Fibroblast of the aortic adventitia (primary cell): ENCODE results near the gene SLCO3A1. TPM values are rescaled to one million over a fixed set of nuclear protein-coding genes. Genes with fewer than 3 reads are reported as not detected.
A peak's percentile ranks its signal among the peaks of the same experiment; 100 is the strongest.

Source experiments
- DNase-seq: peaks from one replicate; pipeline ENCODE4 v3.0.0-alpha.2; 2010; ENCODE audit warnings: low read depth
- H3K4me3 ChIP-seq: 2 replicates; pipeline ENCODE4 v1.5.1; 2011; ENCODE audit warnings: low read depth, mild to moderate bottlenecking, control low read depth, low read length, moderate library complexity
- CTCF ChIP-seq: IDR thresholded peaks from 2 replicates; pipeline ENCODE4 v1.5.1; 2011; ENCODE audit warnings: mild to moderate bottlenecking, low read length, control low read depth, inconsistent platforms; ENCODE audit not compliant: insufficient read depth
- total RNA-seq: library from RNA; depleted of rRNA; stranded (reverse); fragments of >200 nt; gene quantifications from 2 replicates; pipeline ENCODE4 v1.2.3, GENCODE V29; 2012; ENCODE audit warnings: low replicate concordance

SLCO3A1 gene
- total RNA-seq, 1 donor = 8.9 TPM

DNA sequence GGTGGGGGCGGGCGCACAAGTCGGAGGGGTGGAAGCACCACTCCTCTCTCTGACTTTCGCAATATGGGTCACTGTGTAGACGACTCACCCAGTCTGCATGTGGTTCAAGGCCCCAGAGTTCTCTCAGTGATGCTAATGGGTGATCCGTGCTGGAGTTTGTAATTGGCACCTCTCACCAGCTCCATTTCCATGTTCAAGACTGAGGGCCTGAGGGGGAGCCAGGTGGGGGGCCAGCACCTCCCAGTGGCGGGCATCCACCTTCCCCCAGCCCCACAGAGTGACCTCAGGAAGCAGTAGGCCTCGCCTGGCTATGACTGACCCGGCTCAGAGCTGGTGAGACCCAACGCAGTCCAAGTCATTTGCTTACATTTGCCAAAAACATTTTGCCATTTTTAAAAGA lies 310.1 kb downstream of the SLCO3A1 start:
- no peak overlapping the region for H3K4me3 ChIP-seq
- TF ChIP-seq CTCF = no peak
- DNase-seq = no peak

- no peak overlapping the region for H3K4me3 ChIP-seq
- TF ChIP-seq CTCF = no peak
- DNase-seq = peak; percentile 2
These were observed 311.0 kb downstream of the SLCO3A1 start for GRCh38 chr15:92164327-92165000.

DNA sequence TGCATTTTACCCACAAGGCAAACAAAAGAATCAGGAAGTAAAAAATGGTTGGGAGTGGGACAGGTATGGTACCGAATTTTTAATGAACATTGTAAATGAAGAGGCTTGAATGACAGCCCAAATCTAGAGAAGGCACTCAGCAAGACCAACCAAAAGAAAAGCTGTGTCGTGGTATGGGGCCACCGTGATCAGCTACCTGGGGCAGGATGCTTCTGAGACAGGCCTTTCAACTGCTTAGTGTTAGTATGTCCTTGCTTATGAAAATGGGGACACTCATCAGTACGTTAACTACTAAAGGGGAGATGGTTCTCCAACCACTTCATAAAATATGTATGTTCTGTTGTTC lies 311.5 kb downstream of the SLCO3A1 start:
- H3K4me3 ChIP-seq = no peak overlapping the region
- no peak for DNase-seq
- TF ChIP-seq CTCF = no peak

DNA sequence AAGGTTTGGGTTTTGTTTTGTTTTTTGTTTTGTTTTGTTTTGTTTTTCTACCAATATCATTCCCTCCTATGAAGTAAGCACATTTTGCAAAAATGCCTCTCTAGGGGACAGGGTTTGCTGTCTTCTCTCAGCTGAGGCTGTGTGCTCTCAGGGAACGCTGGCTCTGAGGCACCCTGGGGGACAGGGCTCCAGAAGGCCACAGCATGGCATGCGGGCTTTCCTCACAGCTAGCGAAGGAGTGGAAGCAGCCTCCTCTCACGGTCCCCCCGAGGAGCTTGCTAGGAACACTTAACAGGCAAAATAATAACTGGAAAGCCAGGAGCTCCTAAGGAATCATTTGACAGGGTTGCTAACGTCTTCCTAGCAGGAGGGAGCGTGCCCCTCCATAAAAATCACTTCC lies 312.5 kb downstream of the SLCO3A1 start:
- H3K4me3 ChIP-seq = no peak overlapping the region
- DNase-seq = no peak
- no peak for TF ChIP-seq CTCF

GRCh38 chr15:92166751-92167405 lies 313.4 kb downstream of the SLCO3A1 start:
- no peak overlapping the region for H3K4me3 ChIP-seq
- no peak for DNase-seq
- TF ChIP-seq CTCF = no peak

DNA sequence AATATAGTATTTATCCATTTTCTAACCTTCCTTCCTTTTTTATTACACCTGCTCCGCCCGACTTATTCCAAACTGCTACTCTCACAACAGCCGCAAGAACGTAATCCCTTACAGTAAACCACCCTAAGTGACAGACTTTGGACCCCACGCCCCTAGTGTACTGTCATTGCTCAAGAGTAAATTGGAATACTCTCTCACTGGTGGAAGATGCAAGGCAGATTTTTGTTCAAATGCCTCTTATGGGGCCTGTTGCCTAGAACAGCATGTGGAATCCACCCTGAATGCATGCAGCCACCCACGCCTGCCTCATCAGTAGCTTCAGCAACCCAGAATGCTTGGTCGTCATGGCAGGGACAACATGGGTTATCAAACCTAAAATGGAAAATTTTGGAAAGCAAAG lies 313.9 kb downstream of the SLCO3A1 start:
- H3K4me3 ChIP-seq = no peak overlapping the region
- TF ChIP-seq CTCF = no peak
- DNase-seq = no peak

DNA sequence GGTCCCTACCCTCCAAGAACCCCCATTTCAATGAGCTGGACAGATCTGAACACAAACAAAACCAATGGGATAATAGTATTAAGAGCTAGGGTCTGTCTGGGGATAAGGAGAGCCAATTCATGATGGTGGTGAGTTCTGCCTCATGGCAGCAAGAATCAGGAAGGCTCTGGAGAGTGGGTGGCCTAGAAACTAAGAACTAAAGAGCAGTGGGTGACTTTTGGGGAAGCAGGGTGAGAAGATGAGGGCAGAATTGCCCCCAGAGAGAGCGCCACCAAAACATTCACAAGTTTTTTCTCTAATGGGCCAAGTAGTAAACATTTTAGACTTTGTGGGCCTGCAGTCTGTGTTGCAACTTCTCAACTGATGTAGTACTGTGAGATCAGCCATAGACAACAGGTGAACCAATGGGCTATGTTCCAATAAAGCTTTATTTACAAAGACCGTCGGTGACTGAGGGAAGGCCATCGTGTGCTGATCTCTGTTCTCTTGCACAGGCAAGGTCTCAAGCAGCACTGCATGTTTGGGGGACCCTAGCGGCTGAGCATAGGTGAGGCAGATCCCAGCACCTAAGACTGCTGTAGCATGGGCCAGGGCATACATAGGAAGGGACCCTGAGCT lies 314.7 kb downstream of the SLCO3A1 start:
- no peak for TF ChIP-seq CTCF
- no peak for DNase-seq
- H3K4me3 ChIP-seq = no peak overlapping the region
